Measurements from ENCODE around the gene PKHD1. TPM values are rescaled to one million over a fixed set of nuclear protein-coding genes. Genes with fewer than 3 reads are reported as not detected.

PKHD1 gene
- polyA plus RNA-seq, 1 of the 3 experiments (the other 2 are of a cell fraction) = not detected

GRCh38 chr6:51844336-51844735 is 243.1 kb downstream of the PKHD1 start:
- H4K20me1 ChIP-seq (ENCODE audit: insufficient read depth) = no peaks in the 10 kb centered on the region
- H3K27ac ChIP-seq (ENCODE audit: low read depth in 2 of 2, low read length in 1 of 2) = peak overlapping the region in 1 of 2 experiments; percentile 95; a peak in 2 of 4 replicates
- no peaks in the 10 kb centered on the region for H3K36me3 ChIP-seq (replicated peaks in 1 of 2; ENCODE audit: control insufficient read depth in 1 of 2, insufficient read depth in 2 of 2, low read length in 1 of 2)
- no peak overlapping the region for H3K9ac ChIP-seq
- H3K4me3 ChIP-seq (ENCODE audit: low read depth in 2 of 2, low read length in 1 of 2) = no peak overlapping the region
- peaks cover 2% of the 10 kb centered on the region for H3F3A ChIP-seq (replicated peaks; ENCODE audit: insufficient read depth)
- ChIA-PET POLR2A (interaction anchor here (0.6 to 2.2 kb wide), 7 partner anchors 15 to 1025 kb away, joined by 3 to 11 read pairs (median 5); partner anchors contain the start of gene TFAP2B), CTCF (interaction anchor here (0.6 to 3.3 kb wide), 51 partner anchors 9 to 1031 kb away, joined by 3 to 22 read pairs (median 4); partner anchors contain the start of gene TFAP2B)
- no peak overlapping the region for H3K4me2 ChIP-seq
- H2AFZ ChIP-seq (ENCODE audit: low read depth) = no peak overlapping the region
- DNase-seq = peak; percentile 55
- H3K79me2 ChIP-seq (ENCODE audit: insufficient read depth) = no peaks in the 10 kb centered on the region
- peaks cover 0 to 34% of the 10 kb centered on the region in 2 experiments; a peak in 2 of 4 replicates for H3K4me1 ChIP-seq (ENCODE audit: control insufficient read depth in 1 of 2, insufficient read depth in 2 of 2, low read depth in 1 of 2, low read length in 1 of 2)
- no peaks in the 10 kb centered on the region for H3K9me3 ChIP-seq
- TF ChIP-seq MAX (IDR thresholded peaks at IDR 0.05; ENCODE audit: low read depth) (no peak), EP300 (IDR thresholded peaks at IDR 0.05; ENCODE audit: borderline replicate concordance in 1 of 2, low read depth in 1 of 2, low read length in 1 of 2) (no peak), CHD2 (IDR thresholded peaks at IDR 0.05; ENCODE audit: low read length, partially characterized antibody) (no peak), RAD21 (IDR thresholded peaks at IDR 0.05; ENCODE audit: low read length) (peak; percentile 85), RCOR1 (IDR thresholded peaks at IDR 0.05; ENCODE audit: low read length) (no peak), FOSL2 (IDR thresholded peaks at IDR 0.05; ENCODE audit: borderline replicate concordance, low read depth) (no peak), EZH2phosphoT487 (IDR thresholded peaks at IDR 0.05; ENCODE audit: borderline replicate concordance, low read depth) (no peak), SMC3 (IDR thresholded peaks at IDR 0.05; ENCODE audit: low read depth, low read length) (peak; percentile 56; the same call in 1 of the 2 replicates), NRF1 (IDR thresholded peaks at IDR 0.05; ENCODE audit: low read depth, low read length) (no peak), REST (IDR thresholded peaks at IDR 0.05; ENCODE audit: low read depth, low read length) (no peak), MXI1 (IDR thresholded peaks at IDR 0.05; ENCODE audit: low read depth, low read length) (no peak), ELF1 (IDR thresholded peaks at IDR 0.05) (no peak), MEF2A (IDR thresholded peaks at IDR 0.05; ENCODE audit: borderline replicate concordance, low read depth) (no peak), TEAD4 (IDR thresholded peaks at IDR 0.05; ENCODE audit: borderline replicate concordance, insufficient read depth) (no peak)
- WGBS (ENCODE audit: low lambda C conversion rate) = 41% methylated on average over 3 of the region's 3 CpGs
- H3K9me2 ChIP-seq = no peaks in the 10 kb centered on the region
- H3K27me3 ChIP-seq (ENCODE audit: insufficient read depth) = no peaks in the 10 kb centered on the region

Measured in SK-N-SH (cell line).